Psoas muscle (tissue), 8 donors: Measurements from ENCODE around the gene SCYGR8. TPM values are rescaled to one million over a fixed set of nuclear protein-coding genes. Genes with fewer than 3 reads are reported as not detected.

Experiments used
- ATAC-seq, 4 donors: fragments of 200-7000 bp; cut with Tn5 transposase; one replicate each; pipeline ENCODE4 v1.9.1; 2020; ENCODE audit warnings: moderate library complexity in 3 of 4, mild to moderate bottlenecking in 2 of 4
- DNase-seq, 2 donors: peaks; one replicate each; pipeline ENCODE4 v3.0.0-alpha.2; 2020
- H3K27ac ChIP-seq: fragments of 200-600 bp; one replicate; pipeline ENCODE4 v1.8.0; 2022
- H3K27me3 ChIP-seq, 3 donors: fragments of 200-600 bp in 1 of 3; one replicate each; pipeline versions ENCODE4 v1.6.1 to v1.8.0; 2013 to 2022; ENCODE audit warnings: low read length in 2 of 3, mild to moderate bottlenecking in 2 of 3, moderate library complexity in 1 of 3; ENCODE audit not compliant: insufficient read depth in 3 of 3
- H3K36me3 ChIP-seq, 2 donors: fragments of 200-600 bp in 1 of 2; one replicate each; pipeline versions ENCODE4 v1.6.1 to v1.8.0; 2013 to 2022; ENCODE audit warnings: low read depth in 1 of 2, mild to moderate bottlenecking in 1 of 2, moderate library complexity in 1 of 2; ENCODE audit not compliant: insufficient read depth in 1 of 2
- H3K4me1 ChIP-seq: fragments of 200-600 bp; one replicate; pipeline ENCODE4 v1.8.0; 2022
- H3K4me3 ChIP-seq: fragments of 200-600 bp; one replicate; pipeline ENCODE4 v1.8.0; 2022; ENCODE audit warnings: mild to moderate bottlenecking
- H3K9me3 ChIP-seq: fragments of 200-600 bp; one replicate; pipeline ENCODE4 v1.8.0; 2022
- WGBS, 3 donors: extraction: QIAGEN DNeasy Blood & Tissue Kit; methylation state at CpG; one replicate each; pipeline versions ENCODE4 v1.1.6 to v1.1.7; 2013; 5-methylcytosine and 5-hydroxymethylcytosine counted together
- intact Hi-C, 2 donors: fragments of 100-400 bp; cut with DNase I; formaldehyde crosslinking; loops; one replicate each; pipeline versions ENCODE4 v1.11.0 to v1.14.2; 2022
- polyA plus RNA-seq, 3 donors: library from polyadenylated mRNA; stranded (reverse); fragments of 200-250 nt; gene quantifications; one replicate each; pipeline ENCODE4 v1.2.3, GENCODE V29; 2013
- total RNA-seq, 4 donors: library from RNA; stranded (reverse); fragmentation: NEBNext Ultra II Directional in 2 of 4; extraction: Animal tissue kit (Norgen Biotek cat#: 25700) in 2 of 4; gene quantifications; one replicate each; pipeline versions ENCODE4 v1.2.1 to v1.2.4, GENCODE V29; 2021 to 2023
- TF ChIP-seq, protein P1 (sequence below): fragments of 200-600 bp; IDR thresholded peaks from one replicate; pipeline ENCODE4 v1.8.0; 2022; ENCODE audit warnings: antibody characterized with exemption
- donor health status: healthy with polysubstance abuse.
- donor health status: DM: no; HTN: no; CAD: no; lungs with moderate emphysema.
- donor health status: Bipolar disorder and iron deficiency.
- donor health status: healthy.
- donor health status: DM: yes; HTN: yes; CAD: no.
- donor health status: DM: no; HTN: no; CAD: no.
- donor health status: DM: no; HTN: no; CAD: no.
- donor health status: DM: yes; HTN: yes; CAD: no.

The SCYGR8 gene
- total and polyA plus RNA-seq, 7 donors: not detected

DNA sequence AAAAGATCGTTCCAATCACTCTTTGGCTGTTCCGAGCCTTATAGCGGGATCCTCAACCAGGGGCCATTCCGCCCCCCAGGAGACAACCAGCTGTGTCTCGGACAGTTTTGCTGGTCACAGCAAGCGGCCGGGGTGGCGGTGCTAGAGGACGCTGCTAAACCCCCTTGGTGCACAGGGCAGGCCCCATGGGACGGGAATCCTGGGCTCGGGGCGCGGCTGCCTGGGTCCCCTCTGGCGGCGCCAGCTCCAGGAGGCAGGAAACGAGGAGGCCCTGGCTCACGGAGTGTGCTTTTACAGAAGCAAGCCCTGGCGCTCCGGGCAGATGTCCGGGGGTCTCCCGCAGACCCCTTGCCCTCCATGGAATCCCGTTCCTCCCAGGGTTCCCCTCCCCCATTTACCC, 22.1 kb downstream of the SCYGR8 start:
- TF ChIP-seq, protein P1, sequence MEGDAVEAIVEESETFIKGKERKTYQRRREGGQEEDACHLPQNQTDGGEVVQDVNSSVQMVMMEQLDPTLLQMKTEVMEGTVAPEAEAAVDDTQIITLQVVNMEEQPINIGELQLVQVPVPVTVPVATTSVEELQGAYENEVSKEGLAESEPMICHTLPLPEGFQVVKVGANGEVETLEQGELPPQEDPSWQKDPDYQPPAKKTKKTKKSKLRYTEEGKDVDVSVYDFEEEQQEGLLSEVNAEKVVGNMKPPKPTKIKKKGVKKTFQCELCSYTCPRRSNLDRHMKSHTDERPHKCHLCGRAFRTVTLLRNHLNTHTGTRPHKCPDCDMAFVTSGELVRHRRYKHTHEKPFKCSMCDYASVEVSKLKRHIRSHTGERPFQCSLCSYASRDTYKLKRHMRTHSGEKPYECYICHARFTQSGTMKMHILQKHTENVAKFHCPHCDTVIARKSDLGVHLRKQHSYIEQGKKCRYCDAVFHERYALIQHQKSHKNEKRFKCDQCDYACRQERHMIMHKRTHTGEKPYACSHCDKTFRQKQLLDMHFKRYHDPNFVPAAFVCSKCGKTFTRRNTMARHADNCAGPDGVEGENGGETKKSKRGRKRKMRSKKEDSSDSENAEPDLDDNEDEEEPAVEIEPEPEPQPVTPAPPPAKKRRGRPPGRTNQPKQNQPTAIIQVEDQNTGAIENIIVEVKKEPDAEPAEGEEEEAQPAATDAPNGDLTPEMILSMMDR: no peak
- H3K4me1 ChIP-seq: no peaks in the 10 kb centered on the region
- DNase-seq (no peak), ATAC-seq (no peak)
- no peaks in the 10 kb centered on the region for H3K27me3 ChIP-seq
- intact Hi-C loops: loop anchor here (2.0 to 10.0 kb wide), 4 partner anchors 111 to 363 kb away; partner anchors contain the start of gene AGFG1 (in 2 of the 2)
- WGBS, 3 donors: 93 to 95% (median 93%) methylated on average over 21 to 22 of the region's 22 CpGs
- no peaks in the 10 kb centered on the region for H3K9me3 ChIP-seq
- H3K36me3 ChIP-seq: no peaks in the 10 kb centered on the region
- H3K4me3 ChIP-seq: no peak overlapping the region
- no peak overlapping the region for H3K27ac ChIP-seq

DNA sequence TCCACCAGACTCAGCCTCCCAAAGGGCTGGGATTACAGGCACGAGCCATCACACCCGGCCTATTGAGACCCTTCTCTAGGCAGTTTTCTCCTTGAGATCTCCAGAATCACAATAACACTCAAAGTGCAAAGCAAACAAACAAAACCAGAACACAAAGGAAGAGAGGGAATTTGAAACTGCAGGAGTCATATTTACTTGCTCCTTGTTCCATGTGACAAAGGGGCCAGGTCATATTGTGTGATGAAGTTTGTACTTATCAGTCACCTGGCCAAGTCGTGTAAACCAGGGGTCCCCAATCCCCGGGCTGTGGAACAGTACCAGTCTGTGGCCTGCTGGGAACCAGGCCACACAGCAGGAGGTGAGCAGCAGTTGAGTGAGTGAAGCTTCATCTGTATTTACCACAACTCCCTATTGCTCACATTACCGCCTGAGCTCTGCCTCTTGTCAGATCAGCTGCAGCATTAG, 26.5 kb downstream of the SCYGR8 start:
- no peak for ATAC-seq
- WGBS, 3 donors: 56 to 70% (median 68%) methylated on average over 5 of the region's 5 CpGs
- Histone ChIP-seq H3K36me3 (no peaks in the 10 kb centered on the region), H3K27ac (no peak overlapping the region), H3K27me3 (no peaks in the 10 kb centered on the region), H3K4me1 (no peaks in the 10 kb centered on the region), H3K9me3 (no peaks in the 10 kb centered on the region), H3K4me3 (no peak overlapping the region)
- TF ChIP-seq, protein P1: no peak
- intact Hi-C loops: no loop called here
- no peak for DNase-seq

DNA sequence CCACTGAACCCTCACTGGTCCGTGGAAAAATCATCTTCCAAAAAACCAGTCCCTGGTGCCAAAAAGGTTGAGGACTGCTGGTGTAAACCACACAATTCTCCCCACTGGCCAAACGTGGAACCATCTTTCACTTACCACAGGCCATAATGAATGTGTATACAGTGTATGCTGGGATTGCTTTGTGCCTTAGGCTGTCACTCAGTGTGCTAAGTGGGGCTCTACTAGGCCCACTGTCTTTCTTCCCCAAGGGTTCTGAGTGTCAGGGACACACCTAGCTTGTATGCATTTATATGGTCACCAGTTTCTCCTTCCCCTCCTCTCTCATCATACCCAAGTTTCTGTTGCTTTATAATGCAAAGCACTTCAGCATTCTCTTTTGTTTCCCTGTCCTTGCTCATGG, 27.2 kb downstream of the SCYGR8 start:
- no peak overlapping the region for H3K27ac ChIP-seq
- TF ChIP-seq, protein P1: no peak
- WGBS, 3 donors: 47 to 56% (median 54%) methylated on average over 2 of the region's 2 CpGs
- H3K4me1 ChIP-seq: no peaks in the 10 kb centered on the region
- no peaks in the 10 kb centered on the region for H3K9me3 ChIP-seq
- H3K36me3 ChIP-seq: no peaks in the 10 kb centered on the region
- no peak for DNase-seq
- no peaks in the 10 kb centered on the region for H3K27me3 ChIP-seq
- ATAC-seq: no peak
- H3K4me3 ChIP-seq: no peak overlapping the region
- intact Hi-C loops: no loop called here

DNA sequence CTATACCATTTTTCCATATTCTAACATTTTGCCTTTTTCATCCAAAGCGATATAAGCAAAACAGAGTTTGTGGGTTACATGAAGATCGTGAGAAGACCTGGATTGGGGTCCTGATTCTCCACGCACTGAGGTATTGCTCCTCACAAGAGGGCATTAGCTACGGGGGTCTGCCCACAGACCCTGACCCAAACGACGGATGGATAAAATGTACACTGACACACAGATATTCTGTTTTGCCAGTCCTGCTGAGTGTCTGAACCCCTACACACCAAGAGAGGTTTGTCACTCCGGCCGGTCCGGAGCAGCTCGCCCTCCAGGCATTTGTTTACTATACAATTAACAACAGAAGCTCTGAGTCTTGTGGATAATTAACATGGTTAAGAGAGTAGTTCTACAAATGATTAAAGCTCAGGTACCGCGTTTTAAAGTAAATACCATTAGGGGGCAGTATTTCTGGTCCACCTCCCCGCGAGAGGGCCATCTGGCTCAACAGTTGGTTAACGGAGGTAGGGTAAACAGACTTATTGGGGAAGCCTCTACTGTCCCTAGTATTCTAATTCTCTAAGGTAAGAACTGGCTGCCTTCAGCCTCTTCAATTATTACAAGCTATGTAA, 28.4 kb downstream of the SCYGR8 start:
- ATAC-seq (no peak), DNase-seq (no peak)
- 62 to 69% (median 64%) methylated on average over 15 of the region's 15 CpGs for WGBS, 3 donors
- Histone ChIP-seq H3K27ac (no peak overlapping the region), H3K9me3 (no peaks in the 10 kb centered on the region), H3K36me3 (no peaks in the 10 kb centered on the region), H3K4me1 (no peaks in the 10 kb centered on the region), H3K27me3 (no peaks in the 10 kb centered on the region), H3K4me3 (no peak overlapping the region)
- intact Hi-C loops: no loop called here
- TF ChIP-seq, protein P1: no peak
